ENCODE results near the gene SPSB1.

SPSB1 gene

GRCh38 chr1:9361630-9362260, 69.1 kb downstream of the SPSB1 start:
- ChIA-PET CTCF (no interaction called here), POLR2A (ENCODE audit: low non-redundant PET) (no interaction called here)
- TF ChIP-seq CTCF (conservative IDR thresholded peaks at IDR 0.05; ENCODE audit: low read depth) = no peak
- H3K27ac ChIP-seq = peak overlapping the region; percentile 6; the same call in 1 of the 2 replicates
- DNase-seq (ENCODE audit: low spot score) = no peak

- CTCF ChIA-PET = interaction anchor here (0.6 kb wide), 2 partner anchors 96 to 252 kb away, joined by 3 to 6 read pairs; no protein-coding TSS in a partner anchor
- POLR2A ChIA-PET (ENCODE audit: low non-redundant PET) = no interaction called here
- TF ChIP-seq CTCF (conservative IDR thresholded peaks at IDR 0.05; ENCODE audit: low read depth) = no peak
- DNase-seq (ENCODE audit: low spot score) = no peak
- peak overlapping the region; percentile 6 for H3K27ac ChIP-seq
These were observed 69.8 kb downstream of the SPSB1 start for GRCh38 chr1:9362488-9362887.

GRCh38 chr1:9363061-9363471, 70.4 kb downstream of the SPSB1 start:
- no peak for TF ChIP-seq CTCF (conservative IDR thresholded peaks at IDR 0.05; ENCODE audit: low read depth)
- DNase-seq (ENCODE audit: low spot score) = no peak
- CTCF ChIA-PET = interaction anchor here (0.6 kb wide), 3 partner anchors 9 to 251 kb away, joined by 3 to 6 read pairs (median 3); no protein-coding TSS in a partner anchor
- POLR2A ChIA-PET (ENCODE audit: low non-redundant PET) = no interaction called here
- H3K27ac ChIP-seq = peak overlapping the region; percentile 6

GRCh38 chr1:9366298-9366697, 73.6 kb downstream of the SPSB1 start:
- H3K27ac ChIP-seq = peak overlapping the region; percentile 37
- ChIA-PET POLR2A (ENCODE audit: low non-redundant PET) (no interaction called here), CTCF (interaction anchor here (0.6 kb wide), 1 partner anchor 14 kb away, joined by 3 read pairs; no protein-coding TSS in a partner anchor)
- no peak for TF ChIP-seq CTCF (conservative IDR thresholded peaks at IDR 0.05; ENCODE audit: low read depth)
- DNase-seq (ENCODE audit: low spot score) = no peak

- ChIA-PET CTCF (interaction anchor here (0.6 kb wide), 1 partner anchor 15 kb away, joined by 3 read pairs; no protein-coding TSS in a partner anchor), POLR2A (ENCODE audit: low non-redundant PET) (no interaction called here)
- no peak for DNase-seq (ENCODE audit: low spot score)
- peak overlapping the region; percentile 37 for H3K27ac ChIP-seq
- no peak for TF ChIP-seq CTCF (conservative IDR thresholded peaks at IDR 0.05; ENCODE audit: low read depth)
These were observed 74.5 kb downstream of the SPSB1 start for GRCh38 chr1:9366943-9367780.

GRCh38 chr1:9367806-9368205, 75.1 kb downstream of the SPSB1 start:
- CTCF ChIA-PET = no interaction called here
- no peak for TF ChIP-seq CTCF (conservative IDR thresholded peaks at IDR 0.05; ENCODE audit: low read depth)
- no peak overlapping the region for H3K27ac ChIP-seq
- POLR2A ChIA-PET (ENCODE audit: low non-redundant PET) = no interaction called here
- no peak for DNase-seq (ENCODE audit: low spot score)
